Keratinocyte (primary cell): Measurements from ENCODE around the gene RBSN.

Experiments
- EZH2 ChIP-seq: IDR thresholded peaks from one replicate; pipeline ENCODE4 v1.6.1; 2012; ENCODE audit warnings: inconsistent platforms, mild to moderate bottlenecking, low read length, moderate library complexity
- TF ChIP-seq, protein P1 (sequence below), 3 experiments: IDR thresholded peaks in 1 of 3; conservative IDR thresholded peaks in 1 of 3; optimal IDR thresholded peaks in 1 of 3; 2 replicates in 2 of 3; 3 replicates in 1 of 3; pipeline versions ENCODE3 to v1.5.1; 2011; ENCODE audit warnings: low read length in 3 of 3, mild to moderate bottlenecking in 3 of 3, moderate library complexity in 2 of 3, control low read depth in 1 of 3, inconsistent platforms in 1 of 3; ENCODE audit not compliant: insufficient read depth in 2 of 3; ENCODE audit errors: extremely low read depth in 1 of 3

GRCh38 chr3:15052335-15053242 lies 46.4 kb downstream of the RBSN start:
- TF ChIP-seq, protein P1, sequence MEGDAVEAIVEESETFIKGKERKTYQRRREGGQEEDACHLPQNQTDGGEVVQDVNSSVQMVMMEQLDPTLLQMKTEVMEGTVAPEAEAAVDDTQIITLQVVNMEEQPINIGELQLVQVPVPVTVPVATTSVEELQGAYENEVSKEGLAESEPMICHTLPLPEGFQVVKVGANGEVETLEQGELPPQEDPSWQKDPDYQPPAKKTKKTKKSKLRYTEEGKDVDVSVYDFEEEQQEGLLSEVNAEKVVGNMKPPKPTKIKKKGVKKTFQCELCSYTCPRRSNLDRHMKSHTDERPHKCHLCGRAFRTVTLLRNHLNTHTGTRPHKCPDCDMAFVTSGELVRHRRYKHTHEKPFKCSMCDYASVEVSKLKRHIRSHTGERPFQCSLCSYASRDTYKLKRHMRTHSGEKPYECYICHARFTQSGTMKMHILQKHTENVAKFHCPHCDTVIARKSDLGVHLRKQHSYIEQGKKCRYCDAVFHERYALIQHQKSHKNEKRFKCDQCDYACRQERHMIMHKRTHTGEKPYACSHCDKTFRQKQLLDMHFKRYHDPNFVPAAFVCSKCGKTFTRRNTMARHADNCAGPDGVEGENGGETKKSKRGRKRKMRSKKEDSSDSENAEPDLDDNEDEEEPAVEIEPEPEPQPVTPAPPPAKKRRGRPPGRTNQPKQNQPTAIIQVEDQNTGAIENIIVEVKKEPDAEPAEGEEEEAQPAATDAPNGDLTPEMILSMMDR (optimal IDR thresholded peaks at IDR 0.05 in 1 of 3, IDR thresholded peaks at IDR 0.05 in 1 of 3, conservative IDR thresholded peaks at IDR 0.05 in 1 of 3; ENCODE audit: extremely low read depth in 1 of 3, insufficient read depth in 2 of 3, low read length in 3 of 3) = no peak
- no peak for TF ChIP-seq EZH2
